ENCODE measurements around the gene PDCD4.
"Not testable (repeated sequence)": the region's sequence is repeated elsewhere in the genome, so short reads cannot be mapped to it uniquely, and the experiment has no call there.

PDCD4 gene

DNA sequence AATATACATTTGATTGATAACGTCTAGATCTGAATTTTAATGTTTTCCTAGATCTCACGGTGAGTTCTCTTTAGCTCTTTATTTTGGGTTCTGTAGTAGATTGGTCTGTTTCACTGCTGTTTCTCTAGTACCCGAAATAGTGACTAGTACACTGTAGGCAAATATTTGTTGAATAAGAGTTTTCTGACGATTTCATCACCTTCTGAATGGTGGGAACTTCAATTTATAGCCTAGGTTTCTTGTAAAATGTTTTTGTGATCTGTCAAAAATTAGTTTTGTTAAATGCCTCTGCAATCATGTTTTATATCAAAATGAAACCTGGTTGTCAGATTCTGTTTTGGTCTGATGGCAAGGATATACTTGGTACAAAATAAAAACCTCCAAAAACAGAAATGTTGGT lies 10.2 kb downstream of the PDCD4 start:
- no peak for DNase-seq (ENCODE audit: low read depth)

GRCh38 chr10:110883924-110884323 lies 12.2 kb downstream of the PDCD4 start:
- DNase-seq (ENCODE audit: low read depth) = no peak

- no peak for DNase-seq (ENCODE audit: low read depth)
These were observed 14.4 kb downstream of the PDCD4 start for GRCh38 chr10:110885932-110886674.

DNA sequence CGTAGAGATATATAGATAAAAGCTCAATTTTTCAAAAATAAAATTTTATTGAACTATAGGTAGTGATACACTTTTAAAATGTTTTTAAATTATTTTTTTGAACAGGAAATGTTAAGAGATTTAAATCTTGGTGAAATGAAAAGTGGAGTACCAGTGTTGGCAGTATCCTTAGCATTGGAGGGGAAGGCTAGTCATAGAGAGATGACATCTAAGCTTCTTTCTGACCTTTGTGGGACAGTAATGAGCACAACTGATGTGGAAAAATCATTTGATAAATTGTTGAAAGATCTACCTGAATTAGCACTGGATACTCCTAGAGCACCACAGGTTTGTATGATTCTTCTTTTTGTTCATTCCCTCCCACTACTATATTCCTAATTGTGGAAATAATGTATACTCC lies 15.8 kb downstream of the PDCD4 start:
- DNase-seq (ENCODE audit: low read depth) = no peak

- DNase-seq (ENCODE audit: low read depth) = no peak
These were observed 21.0 kb downstream of the PDCD4 start for GRCh38 chr10:110892602-110893288.

DNA sequence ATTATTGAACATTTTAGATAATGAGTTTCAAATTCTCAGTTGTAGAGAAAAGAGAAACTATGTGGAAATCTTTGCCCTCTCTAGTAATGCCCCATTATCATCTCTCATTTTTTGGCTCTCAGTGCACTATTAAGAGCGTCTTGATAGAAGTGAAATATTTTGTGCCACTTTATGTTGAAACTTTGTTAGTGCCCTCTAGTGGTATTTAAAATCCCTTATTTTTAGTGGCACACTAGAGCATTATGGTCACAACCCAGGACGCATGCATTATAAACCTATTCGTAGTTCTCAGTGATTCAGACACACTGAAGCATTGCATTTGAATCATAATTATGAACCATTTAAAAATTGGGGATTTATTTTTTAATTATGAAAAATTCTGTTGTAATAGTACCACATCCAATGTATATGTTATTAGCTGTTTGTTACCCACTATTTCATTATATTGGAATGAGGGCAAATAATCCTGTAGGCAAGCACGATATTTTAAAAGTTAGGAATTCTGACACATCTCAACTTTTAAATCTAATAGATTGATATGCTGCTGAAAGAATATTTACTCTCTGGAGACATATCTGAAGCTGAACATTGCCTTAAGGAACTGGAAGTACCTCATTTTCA lies 21.9 kb downstream of the PDCD4 start:
- no peak for DNase-seq (ENCODE audit: low read depth)

- DNase-seq (ENCODE audit: low read depth) = no peak
These were observed 25.5 kb downstream of the PDCD4 start for GRCh38 chr10:110897184-110897583.

DNA sequence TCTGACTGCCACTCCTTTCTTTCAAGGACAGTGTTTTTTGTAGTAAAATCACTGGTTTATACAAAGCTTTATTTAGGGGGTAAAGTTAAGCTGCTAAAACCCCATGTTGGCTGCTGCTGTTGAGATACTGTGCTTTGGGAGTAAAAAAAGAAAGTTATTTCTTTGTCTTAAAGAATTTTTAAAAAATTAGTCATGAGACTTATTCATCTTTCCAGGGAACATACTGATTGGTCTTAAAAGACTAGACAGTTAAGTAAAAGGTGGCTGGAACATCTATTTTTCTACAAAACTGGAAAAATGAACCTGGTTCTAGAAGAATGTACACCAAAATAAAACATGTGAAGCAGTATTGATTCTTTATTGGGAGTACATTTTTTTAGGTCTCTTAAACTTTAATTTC lies 26.7 kb downstream of the PDCD4 start:
- DNase-seq (ENCODE audit: low read depth) = no peak

DNA sequence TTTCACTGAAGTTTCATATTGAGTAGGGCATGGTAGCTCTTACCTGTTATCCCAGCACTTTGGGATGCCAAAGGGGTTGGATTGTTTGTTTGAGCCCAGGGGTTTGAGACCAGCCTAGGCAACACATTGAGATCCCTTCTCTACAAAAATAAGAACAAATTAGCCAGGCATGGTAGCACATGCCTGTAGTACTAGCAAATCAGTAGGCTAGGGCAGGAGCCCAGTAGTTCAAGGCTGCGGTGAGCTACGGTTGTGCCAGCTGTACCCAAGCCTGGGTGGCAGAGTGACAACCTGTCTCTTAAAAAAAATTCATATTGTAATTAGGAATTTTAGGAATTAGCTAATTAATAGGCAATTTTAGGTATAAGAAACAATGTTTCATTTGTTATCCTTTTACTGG lies 29.3 kb downstream of the PDCD4 start:
- DNase-seq (ENCODE audit: low read depth) = no peak

DNA sequence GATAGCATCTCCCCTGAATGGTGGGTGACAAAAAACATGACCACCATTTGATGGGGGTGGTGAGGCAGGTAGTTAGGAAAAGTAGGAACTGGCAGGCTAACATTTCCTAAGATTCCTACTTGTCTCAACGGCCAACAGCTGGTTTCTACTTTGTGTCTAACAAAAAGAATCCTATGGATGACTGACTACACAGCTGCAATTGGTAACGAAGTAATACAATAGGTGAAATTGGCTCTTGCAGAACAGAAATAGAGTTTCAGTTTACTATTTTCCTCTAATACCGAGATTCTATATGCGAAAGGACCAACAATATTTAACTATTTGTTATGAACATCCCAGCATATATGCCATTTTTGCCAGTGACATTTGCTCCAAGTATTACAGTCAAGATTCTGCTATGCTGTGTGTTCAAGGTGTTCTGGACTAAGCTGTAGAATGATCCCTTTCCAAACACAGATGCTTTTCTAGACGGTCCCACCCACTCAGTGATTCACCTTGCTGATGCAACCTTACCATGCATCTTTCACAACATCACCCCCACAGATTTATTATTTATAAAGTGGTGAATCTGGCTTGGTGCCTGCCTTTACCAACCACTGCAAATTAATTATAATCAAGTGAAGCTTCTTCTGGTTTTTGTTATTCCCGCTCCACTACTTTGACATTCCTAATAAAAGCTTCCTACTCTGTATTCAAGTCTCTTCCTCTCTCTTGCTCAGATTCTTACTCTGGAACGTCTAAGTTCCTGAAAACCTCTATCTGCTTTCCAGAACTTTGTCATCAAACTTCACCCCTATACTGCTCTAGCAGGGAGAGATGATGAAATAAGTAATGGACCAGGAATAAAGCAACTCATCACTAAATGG lies 30.5 kb downstream of the PDCD4 start:
- DNase-seq (ENCODE audit: low read depth) = peak; percentile 17

DNA sequence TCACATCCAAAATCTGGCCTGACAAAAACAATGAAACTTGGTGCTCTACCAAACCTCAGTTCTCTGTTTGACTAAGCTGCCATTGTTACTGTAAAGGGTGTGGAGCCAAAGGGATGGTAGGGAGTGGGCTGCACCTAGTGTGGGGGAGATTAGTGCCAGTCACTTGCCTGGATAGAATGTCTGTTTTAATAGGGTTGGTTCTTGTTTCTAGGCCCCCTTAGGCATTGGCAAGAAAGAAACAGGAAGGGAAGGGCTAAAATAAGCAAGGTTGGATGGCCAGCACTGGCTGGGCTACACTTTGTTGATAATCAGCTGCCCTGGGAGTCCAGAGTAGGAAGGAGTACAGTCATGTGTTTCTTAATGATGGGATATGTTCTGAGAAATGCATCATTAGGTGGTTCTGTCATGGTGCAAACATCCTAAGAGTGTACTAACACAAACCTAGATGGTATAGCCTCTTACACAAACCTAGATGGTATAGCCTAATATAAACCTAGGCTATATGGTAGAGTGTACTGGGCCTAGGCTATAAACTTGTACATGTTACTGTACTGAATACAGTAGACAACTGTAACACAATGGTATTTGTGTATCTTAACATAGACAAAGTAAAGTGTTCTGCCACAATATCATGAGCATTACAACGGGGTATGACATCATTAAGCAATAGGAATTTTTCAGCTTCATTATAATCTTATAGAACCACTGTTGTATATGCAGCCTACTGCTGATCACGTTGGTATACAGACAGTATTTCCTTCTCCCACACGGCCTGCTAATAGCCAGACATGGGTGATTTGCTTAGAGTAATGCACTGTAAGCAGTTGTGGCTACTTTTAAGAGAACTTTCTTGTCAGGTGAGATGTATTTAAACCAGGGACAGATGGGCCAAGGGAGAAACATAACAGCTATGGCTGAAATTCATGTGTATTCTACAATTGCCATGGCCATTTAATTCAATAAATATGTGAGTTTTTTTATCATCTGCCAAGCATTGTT lies 31.9 kb downstream of the PDCD4 start:
- DNase-seq (ENCODE audit: low read depth) = no peak

- DNase-seq (ENCODE audit: low read depth) = no peak
These were observed 38.4 kb downstream of the PDCD4 start for GRCh38 chr10:110910138-110910537.

GRCh38 chr10:110912374-110912773 lies 40.6 kb downstream of the PDCD4 start:
- DNase-seq (ENCODE audit: low read depth) = no peak

DNA sequence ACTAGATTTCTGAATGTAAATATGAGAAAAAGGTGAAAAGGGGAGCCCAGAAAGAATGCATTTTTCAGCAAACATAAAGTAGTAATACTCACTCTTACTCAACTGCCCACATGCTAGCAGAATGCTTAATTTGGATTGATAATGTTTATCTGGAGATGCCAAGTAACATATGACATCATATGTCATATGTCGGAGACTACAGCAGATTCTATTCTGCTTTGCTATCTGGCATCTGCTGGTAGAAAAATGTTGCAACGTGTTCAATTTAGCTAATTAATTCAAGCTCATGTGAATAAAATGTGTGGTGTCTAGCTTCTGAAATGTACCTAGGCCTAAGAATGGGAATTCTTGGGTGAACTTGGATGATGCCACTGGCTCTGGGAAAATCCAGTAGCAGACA lies 42.7 kb downstream of the PDCD4 start:
- no peak for DNase-seq (ENCODE audit: low read depth)

GRCh38 chr10:110915035-110915434 lies 43.3 kb downstream of the PDCD4 start:
- DNase-seq (ENCODE audit: low read depth) = no peak

DNA sequence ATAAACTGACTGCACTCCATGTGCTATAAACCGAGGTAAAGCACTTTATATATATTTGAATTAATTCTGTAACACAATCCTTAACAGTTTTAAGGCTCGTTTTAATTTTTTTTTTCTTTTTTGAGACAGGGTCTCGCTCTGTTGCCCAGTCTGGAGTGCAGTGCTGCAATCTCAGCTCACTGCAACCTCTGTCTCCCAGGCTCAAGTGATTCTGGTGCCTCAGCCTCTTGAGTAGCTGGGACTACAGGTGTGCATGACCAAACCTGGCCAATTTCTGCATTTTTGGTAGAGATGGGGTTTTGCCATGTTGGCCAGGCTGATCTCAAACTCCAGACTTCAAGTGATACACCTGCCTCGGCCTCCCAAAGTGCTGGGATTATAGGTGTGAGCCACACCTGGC lies 43.9 kb downstream of the PDCD4 start:
- not testable (repeated sequence) for DNase-seq (ENCODE audit: low read depth)

DNA sequence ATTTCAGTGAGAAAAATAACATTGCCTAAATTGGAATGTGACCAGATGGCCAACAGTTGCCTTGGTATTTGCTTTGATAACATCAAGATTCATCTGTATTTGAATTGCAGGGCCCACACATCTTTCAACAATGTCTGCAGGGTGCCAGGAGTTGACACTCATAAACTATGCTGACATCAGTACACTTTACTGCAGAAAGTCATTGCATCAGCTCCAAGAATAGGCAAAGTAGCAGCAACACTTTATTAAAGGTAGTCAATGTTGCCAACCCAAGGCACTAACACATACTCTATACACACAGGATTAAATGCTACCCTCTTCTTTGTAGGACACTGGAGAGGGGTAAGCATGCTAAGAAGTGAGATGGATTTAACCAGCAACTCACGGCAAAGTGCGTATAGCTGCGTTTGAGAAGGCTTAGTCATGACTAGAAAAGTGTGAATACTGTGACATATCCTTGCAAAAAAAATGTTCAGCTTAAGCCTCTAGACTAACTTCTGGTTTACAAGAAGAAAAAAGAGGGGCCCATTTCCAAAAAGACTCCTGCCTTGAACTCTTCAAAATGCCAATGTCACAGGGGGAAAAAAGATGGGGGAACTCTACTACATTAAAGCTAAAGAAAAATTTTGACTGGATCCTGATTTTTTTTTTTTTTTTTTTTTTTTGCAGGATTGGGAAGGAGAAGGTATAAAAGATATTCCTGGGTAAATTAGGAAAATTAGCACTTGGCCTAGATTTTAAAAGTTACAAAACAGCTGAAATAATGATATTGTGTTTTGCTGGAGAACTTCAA lies 45.0 kb downstream of the PDCD4 start:
- DNase-seq (ENCODE audit: low read depth) = no peak

- peak; percentile 75 for DNase-seq (ENCODE audit: low read depth)
These were observed 46.5 kb downstream of the PDCD4 start for GRCh38 chr10:110918269-110918642.

DNA sequence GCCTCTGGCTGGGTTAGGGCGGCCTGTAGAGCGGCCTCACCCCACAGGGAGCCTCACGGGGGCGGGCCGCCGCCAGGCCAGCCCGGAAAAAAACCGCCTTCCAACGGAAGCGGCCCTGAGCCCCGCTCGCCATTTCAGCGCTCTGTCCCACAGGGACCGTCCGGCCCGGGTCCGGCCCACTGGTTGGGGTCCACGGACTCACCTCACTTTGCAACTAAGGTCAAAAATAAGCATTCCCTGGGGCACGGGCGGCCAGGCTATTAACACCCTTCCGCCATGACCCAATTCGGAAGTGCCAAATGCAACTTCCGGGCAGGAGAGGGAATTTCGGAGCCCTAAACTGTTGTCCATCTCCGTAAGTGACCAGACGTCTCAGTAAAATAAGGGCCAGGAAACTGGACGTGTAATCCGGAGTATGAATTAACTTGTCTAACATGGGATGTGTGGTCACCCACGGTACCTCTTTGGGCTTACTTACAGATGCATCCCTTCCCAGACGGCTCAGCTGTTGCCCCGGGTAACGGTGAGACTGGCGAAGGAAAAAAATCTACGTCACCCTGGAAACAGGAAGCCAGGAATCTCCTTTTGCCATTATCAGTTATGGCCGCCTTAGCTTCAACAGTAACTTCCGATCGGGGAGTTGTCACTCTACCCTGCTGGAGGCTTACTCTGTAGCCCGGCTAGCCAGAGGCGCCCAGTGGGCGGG lies 47.1 kb downstream of the PDCD4 start, which contains the start of gene BBIP1:
BBIP1 (minus strand) TSS at position 538 of the 706 bp plus-strand sequence. CDS start 1,023 bp downstream, outside the sequence.
- no peak for DNase-seq (ENCODE audit: low read depth)
